ENCODE data around the gene MRPS25.

Gene MRPS25

GRCh38 chr3:15083252-15083651, 18.1 kb upstream of the MRPS25 start:
- no peak for DNase-seq (ENCODE audit: low read depth in 3 of 3, low spot score in 1 of 3)

DNA sequence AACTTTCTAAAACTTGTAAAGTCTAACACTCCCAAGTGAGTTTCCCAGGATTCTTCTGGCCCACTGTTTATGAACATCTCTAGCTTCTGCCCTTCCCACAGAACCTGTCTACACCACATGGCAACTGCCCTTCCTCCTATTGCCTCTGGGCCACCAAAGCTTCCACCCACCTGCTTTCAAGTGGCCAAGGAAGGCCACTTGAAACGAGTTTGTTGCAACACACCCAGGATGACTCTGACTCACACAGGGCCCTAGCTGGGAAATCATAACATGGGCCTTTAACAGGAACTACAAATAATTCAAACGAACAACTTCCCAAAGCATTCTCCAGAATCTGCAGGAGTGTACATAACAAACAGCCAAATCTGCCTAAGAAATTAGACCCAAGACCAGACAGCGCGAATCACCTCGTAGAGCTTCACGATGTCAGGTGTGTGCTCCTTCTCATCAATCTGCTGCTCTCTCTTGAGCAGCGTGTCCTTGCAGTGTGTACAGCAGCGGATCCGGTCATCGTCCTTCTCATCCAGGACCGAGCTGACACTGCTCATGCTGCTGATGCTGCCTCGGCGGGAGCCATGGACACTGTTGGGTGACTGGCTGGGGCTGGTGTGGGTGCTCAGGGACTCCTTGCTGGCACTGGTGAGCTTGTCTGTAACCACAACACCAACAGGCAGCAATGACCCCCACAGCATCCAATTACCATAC, 17.0 kb upstream of the MRPS25 start:
- DNase-seq (ENCODE audit: low read depth in 3 of 3, low spot score in 1 of 3) = no peak

GRCh38 chr3:15079091-15079490, 14.0 kb upstream of the MRPS25 start:
- DNase-seq (ENCODE audit: low read depth in 3 of 3, low spot score in 1 of 3) = no peak

DNA sequence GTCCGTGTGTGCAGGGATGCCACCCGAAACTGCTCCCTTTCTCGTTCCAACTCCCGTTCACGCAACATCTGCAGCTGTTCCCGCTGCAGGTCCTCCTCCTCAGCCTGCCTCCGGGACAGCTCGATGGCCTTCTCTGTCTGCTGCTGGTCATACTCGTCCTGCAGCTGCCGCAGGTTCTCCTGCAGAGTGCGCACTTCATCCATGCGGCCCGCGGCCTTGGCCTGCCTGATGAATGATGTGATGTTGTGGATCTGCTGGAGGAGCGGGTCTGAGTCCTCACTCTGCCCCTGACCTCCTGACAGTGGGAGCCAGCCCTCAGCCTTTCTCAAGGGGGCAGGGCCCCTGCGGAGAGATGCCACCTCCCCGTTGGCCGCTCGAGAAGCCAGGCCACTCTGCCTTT, 9.4 kb upstream of the MRPS25 start:
- no peak for DNase-seq (ENCODE audit: low read depth in 3 of 3, low spot score in 1 of 3)

- DNase-seq (ENCODE audit: low read depth in 3 of 3, low spot score in 1 of 3) = no peak
Measured at GRCh38 chr3:15071699-15072098, 6.6 kb upstream of the MRPS25 start.

DNA sequence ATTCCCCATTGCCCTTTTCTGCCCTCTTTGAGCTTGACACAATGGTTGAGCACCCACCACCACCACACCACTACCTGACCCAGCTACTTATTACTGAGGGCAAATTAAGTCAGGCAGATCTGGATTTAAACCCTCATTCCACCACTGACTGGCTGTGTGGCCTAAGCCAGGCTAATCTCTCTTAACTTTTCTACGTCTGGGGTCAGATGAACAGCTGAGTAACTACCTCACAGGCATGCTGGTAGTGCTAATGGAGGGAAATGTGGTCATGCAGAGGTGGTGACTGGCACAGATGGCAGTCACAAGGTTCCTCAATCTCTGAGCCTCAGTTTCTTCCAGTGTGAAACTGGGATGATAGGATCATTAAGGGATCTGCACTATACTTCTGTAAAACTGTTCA, 4.3 kb upstream of the MRPS25 start:
- DNase-seq (ENCODE audit: low read depth in 3 of 3, low spot score in 1 of 3) = no peak

DNA sequence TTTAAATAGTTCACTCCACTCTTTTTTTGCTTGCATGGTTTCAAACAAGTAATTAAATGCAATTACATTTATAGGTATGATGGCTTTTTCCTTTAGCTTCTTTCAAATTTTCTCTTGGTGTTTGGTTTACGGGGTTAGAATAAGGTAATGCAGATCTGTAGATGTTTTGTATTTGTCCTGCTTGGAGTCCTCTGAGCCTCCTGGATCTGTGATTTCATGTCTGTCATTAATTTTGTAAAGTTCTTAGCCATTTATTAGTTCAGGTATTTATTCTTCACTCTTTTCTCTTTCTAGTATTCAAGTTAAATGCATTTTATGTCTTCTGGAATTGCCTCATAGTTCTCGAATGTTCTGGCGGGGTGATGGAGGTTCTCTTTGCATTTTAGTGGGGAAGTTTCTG, 1.4 kb upstream of the MRPS25 start:
- no peak for DNase-seq (ENCODE audit: low read depth in 3 of 3, low spot score in 1 of 3)

GRCh38 chr3:15065550-15066007, 464 bp upstream of the MRPS25 start:
- DNase-seq (ENCODE audit: low read depth in 3 of 3, low spot score in 1 of 3) = no peak

GRCh38 chr3:15064299-15064834, 748 bp downstream of the MRPS25 start:
- DNase-seq (ENCODE audit: low read depth in 3 of 3, low spot score in 1 of 3) = peak in 1 of 3 donors; percentile 14

- no peak for DNase-seq (ENCODE audit: low read depth in 3 of 3, low spot score in 1 of 3)
Measured at GRCh38 chr3:15063656-15064286, 1.3 kb downstream of the MRPS25 start.

DNA sequence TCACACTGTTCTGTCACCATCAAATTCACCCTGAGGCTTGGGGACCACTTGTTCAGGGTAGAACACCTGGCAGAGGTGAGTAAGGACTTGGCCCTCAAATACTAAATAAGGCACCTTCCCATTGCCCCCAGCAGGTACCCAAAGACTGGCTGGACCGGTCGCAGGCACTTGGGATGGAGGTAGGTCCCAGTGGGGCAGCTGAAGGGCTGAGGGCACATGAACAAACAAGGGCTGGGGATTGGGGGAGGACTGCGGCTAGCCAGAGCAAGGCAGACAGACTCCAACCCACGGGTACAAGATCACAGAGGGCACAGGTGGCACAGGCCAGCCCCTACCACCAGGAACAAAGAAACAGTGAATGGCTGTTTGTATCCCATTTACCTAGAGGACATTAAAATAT, 1.9 kb downstream of the MRPS25 start:
- DNase-seq (ENCODE audit: low read depth in 3 of 3, low spot score in 1 of 3) = no peak

- no peak for DNase-seq (ENCODE audit: low read depth in 3 of 3, low spot score in 1 of 3)
Measured at GRCh38 chr3:15060029-15060428, 5.1 kb downstream of the MRPS25 start.

DNA sequence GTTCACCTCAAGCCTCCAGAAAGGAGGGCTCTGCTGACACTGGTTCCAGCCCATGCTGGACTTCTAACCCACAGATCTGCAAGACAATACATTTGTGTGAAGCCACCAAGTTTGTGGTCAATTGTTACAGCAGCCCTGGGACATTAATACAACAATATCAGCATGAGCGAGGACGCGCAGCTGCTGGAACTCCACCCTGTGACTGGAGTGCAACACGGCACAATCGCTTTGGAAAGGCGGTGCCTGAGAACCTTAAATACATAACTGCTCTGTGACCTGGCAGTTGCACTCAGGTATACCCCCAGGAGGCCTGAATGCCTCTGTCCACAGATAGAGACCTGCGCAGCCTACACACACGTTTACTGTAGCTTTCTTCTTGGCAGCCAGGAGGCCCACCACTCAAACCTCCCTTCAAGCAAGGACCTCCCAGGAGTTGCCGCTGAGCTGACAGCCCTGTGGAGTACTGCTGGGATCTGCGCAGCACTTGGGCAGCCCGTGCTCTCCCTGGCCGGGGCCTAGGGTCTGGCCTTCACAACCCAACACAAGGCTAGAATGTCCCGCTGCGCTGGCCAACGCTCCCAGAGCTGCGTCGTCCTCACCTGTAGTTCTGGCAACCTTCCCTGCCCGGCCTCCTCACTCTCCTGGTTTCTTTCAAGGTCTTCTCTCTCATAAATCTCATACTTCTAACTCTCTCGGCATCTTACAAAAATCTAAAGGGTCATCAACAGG, 8.3 kb downstream of the MRPS25 start:
- DNase-seq (ENCODE audit: low read depth in 3 of 3, low spot score in 1 of 3) = no peak

- peak in 1 of 3 donors; percentile 26 for DNase-seq (ENCODE audit: low read depth in 3 of 3, low spot score in 1 of 3)
Measured at GRCh38 chr3:15055019-15055557, 10.0 kb downstream of the MRPS25 start.

DNA sequence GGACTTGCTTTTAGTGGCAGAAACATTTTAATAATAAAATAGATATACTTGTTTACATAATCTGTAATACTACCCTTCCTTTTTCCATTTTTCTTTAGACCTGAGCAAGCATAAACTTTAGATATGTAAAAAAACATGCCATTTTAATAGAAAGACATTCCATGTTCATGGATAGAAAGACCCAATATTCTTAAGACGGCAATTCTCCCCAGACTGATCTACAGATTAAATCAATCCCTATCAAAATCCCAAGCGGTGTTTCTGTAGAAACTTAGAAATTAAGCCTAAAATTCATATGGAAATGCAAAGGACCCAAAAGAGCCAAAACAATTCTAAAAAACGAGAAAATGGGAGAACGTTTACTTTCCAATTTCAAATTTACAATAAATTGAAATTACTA, 11.6 kb downstream of the MRPS25 start:
- DNase-seq (ENCODE audit: low read depth in 3 of 3, low spot score in 1 of 3) = no peak

DNA sequence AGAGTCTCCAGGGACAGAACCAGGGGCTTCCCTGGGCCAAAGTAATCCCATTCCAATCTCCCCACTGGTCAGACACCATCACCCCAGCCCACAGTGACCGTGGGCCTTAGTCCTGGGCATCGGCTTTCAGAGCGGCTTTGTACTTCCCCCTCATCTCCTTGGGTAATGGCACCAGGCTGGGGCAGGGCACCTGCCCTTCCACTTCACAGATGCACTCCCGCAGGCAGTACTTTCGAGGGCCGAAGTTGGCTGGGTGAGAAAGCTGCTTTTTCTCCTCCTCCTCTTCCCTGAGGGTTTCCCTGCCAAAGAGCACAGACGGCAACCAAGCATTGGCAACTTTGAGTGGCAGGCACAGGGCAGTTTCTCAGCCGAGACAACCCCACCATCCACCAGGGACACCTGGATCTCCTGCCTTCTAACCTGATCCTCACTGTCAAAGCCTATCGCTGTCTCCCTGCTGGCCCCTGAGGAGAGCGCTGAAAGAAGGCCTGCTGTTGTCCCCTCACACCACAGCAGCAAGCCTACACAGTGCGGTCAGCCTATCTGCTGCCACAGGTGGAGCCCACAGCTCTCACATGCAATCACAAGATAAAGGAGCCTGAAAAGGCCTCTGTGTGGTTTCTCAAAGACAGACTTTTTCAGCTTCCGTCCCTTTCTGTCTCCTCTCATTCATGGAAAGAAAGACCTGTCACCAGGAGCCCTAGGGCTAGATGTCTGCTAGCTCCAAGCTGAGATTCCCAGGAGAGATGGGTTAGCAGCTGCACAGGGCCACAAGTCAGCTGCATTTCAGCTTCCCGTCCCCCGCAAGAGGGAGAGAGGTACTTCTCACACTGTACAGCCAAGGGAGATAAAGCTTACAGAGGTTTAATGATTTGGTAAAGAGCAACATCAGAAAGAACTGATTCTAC, 12.5 kb downstream of the MRPS25 start:
- no peak for DNase-seq (ENCODE audit: low read depth in 3 of 3, low spot score in 1 of 3)

GRCh38 chr3:15051531-15051930, 13.6 kb downstream of the MRPS25 start:
- DNase-seq (ENCODE audit: low read depth in 3 of 3, low spot score in 1 of 3) = peak in 1 of 3 donors; percentile 30

- no peak for DNase-seq (ENCODE audit: low read depth in 3 of 3, low spot score in 1 of 3)
Measured at GRCh38 chr3:15050405-15051092, 14.6 kb downstream of the MRPS25 start.

DNA sequence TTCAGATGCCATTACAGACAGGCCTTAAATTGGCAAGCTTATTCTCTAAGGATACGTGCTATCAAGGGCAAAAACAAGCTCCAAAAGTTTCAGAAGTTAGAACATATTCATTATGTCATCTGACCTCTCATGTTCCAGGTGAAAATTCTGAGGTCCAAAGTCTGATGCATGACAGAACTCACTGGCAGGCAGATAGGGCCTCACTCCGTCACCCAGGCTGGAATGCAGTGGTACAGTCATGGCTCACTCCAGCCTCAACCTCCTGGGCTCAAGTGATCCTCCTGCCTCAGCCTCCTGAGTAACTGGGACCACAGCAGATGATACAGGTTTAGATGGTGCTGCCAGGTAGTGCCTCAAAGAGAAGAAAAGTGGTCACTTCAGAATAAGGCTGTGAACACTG, 15.5 kb downstream of the MRPS25 start:
- no peak for DNase-seq (ENCODE audit: low read depth in 3 of 3, low spot score in 1 of 3)

- no peak for DNase-seq (ENCODE audit: low read depth in 3 of 3, low spot score in 1 of 3)
Measured at GRCh38 chr3:15045667-15046066, 19.4 kb downstream of the MRPS25 start.

All from stimulated activated CD4-positive, alpha-beta T cell treated with anti-CD3 and anti-CD28 coated beads, TNF-alpha, amount 100 ng/mL, for 1 hour (primary cell).